ENCODE data around the gene GCAT.

Gene GCAT

DNA sequence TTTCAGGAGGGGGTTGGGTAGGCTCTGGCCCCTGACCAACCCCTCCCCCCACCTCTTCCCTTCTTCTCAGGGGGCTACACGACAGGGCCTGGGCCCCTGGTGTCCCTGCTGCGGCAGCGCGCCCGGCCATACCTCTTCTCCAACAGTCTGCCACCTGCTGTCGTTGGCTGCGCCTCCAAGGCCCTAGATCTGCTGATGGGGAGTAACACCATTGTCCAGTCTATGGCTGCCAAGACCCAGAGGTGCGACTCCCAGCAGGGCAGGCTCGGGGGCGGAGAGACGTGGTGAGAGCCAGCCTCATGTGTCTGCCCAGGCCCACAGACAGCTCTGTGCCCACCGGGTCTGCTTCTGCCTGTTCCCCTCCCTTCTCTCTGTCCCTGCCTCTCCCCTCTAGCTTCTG is 7.9 kb downstream of the GCAT start:
- Histone ChIP-seq H3K9me3 (ENCODE audit: control insufficient read depth, insufficient read depth, low read length) (no peaks in the 10 kb centered on the region), H3K9ac (ENCODE audit: low read depth, low read length) (no peak overlapping the region), H3K4me3 (ENCODE audit: low read depth, low read length) (no peak overlapping the region), H3K36me3 (ENCODE audit: control insufficient read depth, insufficient read depth, low read length) (peaks cover 18% of the 10 kb centered on the region), H3K27ac (ENCODE audit: low read depth, low read length) (no peak overlapping the region), H3K27me3 (ENCODE audit: control insufficient read depth, insufficient read depth, low read length) (peaks cover 22% of the 10 kb centered on the region), H3K4me1 (ENCODE audit: control insufficient read depth, insufficient read depth, low read length) (peaks cover 3% of the 10 kb centered on the region; the same call in 1 of the 2 replicates)

DNA sequence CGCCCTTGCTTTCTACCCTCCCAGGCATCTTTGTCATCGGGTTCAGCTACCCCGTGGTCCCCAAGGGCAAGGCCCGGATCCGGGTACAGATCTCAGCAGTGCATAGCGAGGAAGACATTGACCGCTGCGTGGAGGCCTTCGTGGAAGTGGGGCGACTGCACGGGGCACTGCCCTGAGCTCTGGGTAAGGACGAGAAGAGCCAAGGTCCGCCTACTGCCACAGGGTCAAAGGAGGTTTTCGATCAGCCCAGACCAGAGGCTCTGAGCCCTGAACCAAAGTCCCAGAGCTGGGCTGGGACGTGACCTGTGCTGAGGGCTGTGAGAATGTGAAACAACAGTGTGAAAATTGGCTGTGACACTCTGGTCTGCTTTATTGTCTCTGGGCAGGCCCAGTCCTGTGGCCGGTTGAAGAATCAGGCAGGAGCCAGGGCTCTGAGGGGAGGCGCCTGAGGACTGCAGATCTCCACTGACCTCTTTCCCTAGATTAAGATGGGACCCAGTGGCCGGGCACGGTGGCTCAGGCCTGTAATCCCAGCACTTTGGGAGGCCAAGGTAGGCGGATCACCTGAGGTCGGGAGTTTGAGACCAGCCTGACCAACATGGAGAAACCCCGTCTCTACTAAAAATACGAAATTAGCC is 8.9 kb downstream of the GCAT start:
- Histone ChIP-seq H3K27ac (ENCODE audit: low read depth, low read length) (no peak overlapping the region), H3K9me3 (ENCODE audit: control insufficient read depth, insufficient read depth, low read length) (no peaks in the 10 kb centered on the region), H3K4me3 (ENCODE audit: low read depth, low read length) (no peak overlapping the region), H3K4me1 (ENCODE audit: control insufficient read depth, insufficient read depth, low read length) (peaks cover 3% of the 10 kb centered on the region; the same call in 1 of the 2 replicates), H3K9ac (ENCODE audit: low read depth, low read length) (no peak overlapping the region), H3K27me3 (ENCODE audit: control insufficient read depth, insufficient read depth, low read length) (peaks cover 23% of the 10 kb centered on the region), H3K36me3 (ENCODE audit: control insufficient read depth, insufficient read depth, low read length) (peaks cover 18% of the 10 kb centered on the region)

DNA sequence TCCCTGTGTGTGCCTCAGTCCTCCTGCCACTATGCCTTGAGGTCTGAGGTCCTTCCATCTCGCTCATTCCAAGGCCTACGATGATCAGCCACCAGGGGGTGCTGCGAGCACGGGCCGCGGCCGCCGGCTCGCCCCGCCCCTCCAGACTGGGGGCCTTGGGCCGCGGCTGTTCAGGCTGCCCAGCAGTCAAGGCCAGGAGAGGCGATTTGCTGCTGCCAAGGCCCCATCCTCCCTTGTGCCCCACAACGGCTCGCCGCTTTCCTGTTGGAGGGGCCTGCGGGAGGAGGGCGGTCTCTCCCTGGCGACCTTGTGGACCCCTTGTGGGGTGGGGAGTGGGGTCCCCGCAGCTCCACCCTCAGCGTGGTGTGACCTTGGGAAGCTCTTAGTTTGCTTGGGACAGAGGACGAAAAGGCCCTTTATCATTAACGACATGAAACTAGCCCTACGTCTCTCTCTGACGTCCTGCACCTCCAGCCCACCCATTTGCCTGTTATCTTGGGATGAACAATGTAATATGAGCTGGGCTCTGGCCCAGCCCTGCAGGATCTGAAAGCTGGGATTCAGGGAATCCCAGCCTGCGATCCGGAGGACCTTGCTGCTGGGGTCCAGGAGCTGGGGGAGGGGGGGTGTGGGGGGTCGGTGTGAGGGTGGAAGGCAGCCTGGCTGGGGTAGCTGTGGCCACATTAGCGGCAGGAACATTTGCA is 10.1 kb downstream of the GCAT start:
- H3K9ac ChIP-seq (ENCODE audit: low read depth, low read length), result peak overlapping the region; percentile 58; the same call in 1 of the 2 replicates
- H3K4me1 ChIP-seq (ENCODE audit: control insufficient read depth, insufficient read depth, low read length), result peaks cover 13% of the 10 kb centered on the region
- H3K27ac ChIP-seq (ENCODE audit: low read depth, low read length), result peak overlapping the region; percentile 79
- H3K9me3 ChIP-seq (ENCODE audit: control insufficient read depth, insufficient read depth, low read length), result no peaks in the 10 kb centered on the region
- peaks cover 18% of the 10 kb centered on the region for H3K36me3 ChIP-seq (ENCODE audit: control insufficient read depth, insufficient read depth, low read length)
- peaks cover 27% of the 10 kb centered on the region for H3K27me3 ChIP-seq (ENCODE audit: control insufficient read depth, insufficient read depth, low read length)
- peak overlapping the region; percentile 55 for H3K4me3 ChIP-seq (ENCODE audit: low read depth, low read length)

DNA sequence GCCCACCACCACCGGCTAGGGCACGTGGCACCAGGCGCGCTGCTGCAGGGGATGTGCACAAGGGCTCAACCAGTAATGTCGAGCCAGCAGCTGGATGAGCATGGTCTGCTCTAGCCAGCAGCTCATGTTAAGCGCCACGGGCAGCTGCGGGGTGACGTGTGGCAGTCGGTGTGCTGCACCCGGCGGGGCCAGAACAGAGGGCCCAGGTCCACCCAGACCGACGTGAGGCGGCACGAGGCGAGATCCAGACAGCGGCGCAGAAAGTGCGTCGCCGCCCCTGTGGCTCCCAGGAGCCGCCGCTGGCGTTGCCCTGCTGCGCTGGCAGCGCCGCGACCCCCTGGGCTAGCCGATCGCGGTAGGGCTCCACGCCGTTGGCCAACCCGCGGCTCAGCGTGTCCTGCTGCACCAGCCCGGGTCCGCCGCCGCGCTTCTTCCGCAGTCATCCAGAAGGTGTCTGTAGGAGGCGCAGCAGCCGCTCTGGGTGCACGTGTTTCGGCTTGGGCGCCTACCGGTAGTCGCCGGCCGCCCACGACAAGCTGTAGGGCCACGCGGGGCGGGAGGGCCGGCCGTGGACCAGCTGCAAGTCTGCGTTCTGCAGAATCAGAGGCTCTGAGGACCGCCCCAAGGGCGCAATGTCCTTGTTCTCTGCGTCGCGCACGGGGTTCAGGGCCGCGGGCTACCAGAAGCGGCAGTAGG is 10.8 kb downstream of the GCAT start:
- peak overlapping the region; percentile 55 for H3K4me3 ChIP-seq (ENCODE audit: low read depth, low read length)
- peaks cover 18% of the 10 kb centered on the region for H3K36me3 ChIP-seq (ENCODE audit: control insufficient read depth, insufficient read depth, low read length)
- H3K9me3 ChIP-seq (ENCODE audit: control insufficient read depth, insufficient read depth, low read length), result no peaks in the 10 kb centered on the region
- H3K9ac ChIP-seq (ENCODE audit: low read depth, low read length), result peak overlapping the region; percentile 51
- H3K27ac ChIP-seq (ENCODE audit: low read depth, low read length), result peak overlapping the region; percentile 35
- peaks cover 33% of the 10 kb centered on the region for H3K27me3 ChIP-seq (ENCODE audit: control insufficient read depth, insufficient read depth, low read length)
- H3K4me1 ChIP-seq (ENCODE audit: control insufficient read depth, insufficient read depth, low read length), result peaks cover 19% of the 10 kb centered on the region

DNA sequence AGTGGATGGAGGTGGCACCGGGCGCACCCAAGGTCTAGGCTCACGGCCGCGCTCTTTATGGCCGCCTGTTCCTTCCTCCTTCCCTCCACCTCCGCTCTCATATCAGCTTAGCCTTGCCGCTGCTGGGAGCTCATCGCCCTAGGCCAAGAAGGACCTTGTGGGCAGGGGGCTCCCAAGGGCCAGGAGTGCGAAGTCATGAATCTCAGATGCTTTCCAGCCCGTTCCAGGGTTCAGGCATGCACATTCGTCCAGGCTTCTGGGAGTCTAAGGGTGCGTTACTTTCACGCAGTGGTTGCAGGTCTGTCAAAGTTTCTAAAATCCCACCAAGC is 11.3 kb downstream of the GCAT start:
- peak overlapping the region; percentile 55 for H3K4me3 ChIP-seq (ENCODE audit: low read depth, low read length)

DNA sequence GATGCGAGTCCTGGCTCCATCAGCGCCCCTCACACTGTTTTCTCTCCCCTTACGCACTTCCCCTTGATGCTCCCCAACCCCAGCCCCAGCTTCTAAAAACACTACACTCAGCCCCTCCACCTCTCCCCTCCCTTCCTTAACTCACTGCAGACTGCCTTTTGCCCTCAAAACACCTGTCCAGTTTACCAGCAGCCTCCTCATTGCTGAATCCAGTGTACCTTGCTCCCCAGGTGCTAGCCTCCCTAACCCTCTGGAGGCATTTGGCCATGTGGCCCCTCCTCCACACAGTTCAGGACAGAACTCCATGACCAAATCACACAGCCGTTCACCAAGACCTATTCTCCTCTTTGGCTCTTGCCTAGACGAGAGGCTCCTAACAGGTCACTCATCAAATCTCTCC is 12.6 kb downstream of the GCAT start:
- Histone ChIP-seq H3K4me3 (ENCODE audit: low read depth, low read length) (no peak overlapping the region), H3K9me3 (ENCODE audit: control insufficient read depth, insufficient read depth, low read length) (no peaks in the 10 kb centered on the region), H3K4me1 (ENCODE audit: control insufficient read depth, insufficient read depth, low read length) (peaks cover 19% of the 10 kb centered on the region), H3K27me3 (ENCODE audit: control insufficient read depth, insufficient read depth, low read length) (peaks cover 51% of the 10 kb centered on the region), H3K27ac (ENCODE audit: low read depth, low read length) (no peak overlapping the region), H3K36me3 (ENCODE audit: control insufficient read depth, insufficient read depth, low read length) (peaks cover 12% of the 10 kb centered on the region), H3K9ac (ENCODE audit: low read depth, low read length) (no peak overlapping the region)

More for the DNA sequence above, 11.3 kb downstream of the GCAT start:
- H3K9me3 ChIP-seq (ENCODE audit: control insufficient read depth, insufficient read depth, low read length), result no peaks in the 10 kb centered on the region
- no peak overlapping the region for H3K27ac ChIP-seq (ENCODE audit: low read depth, low read length)
- H3K27me3 ChIP-seq (ENCODE audit: control insufficient read depth, insufficient read depth, low read length), result peaks cover 38% of the 10 kb centered on the region
- peaks cover 15% of the 10 kb centered on the region for H3K36me3 ChIP-seq (ENCODE audit: control insufficient read depth, insufficient read depth, low read length)
- H3K9ac ChIP-seq (ENCODE audit: low read depth, low read length), result 0 out of 2 replicates have a peak overlapping the region, but pooled peaks have one; percentile 51
- H3K4me1 ChIP-seq (ENCODE audit: control insufficient read depth, insufficient read depth, low read length), result peaks cover 19% of the 10 kb centered on the region

DNA sequence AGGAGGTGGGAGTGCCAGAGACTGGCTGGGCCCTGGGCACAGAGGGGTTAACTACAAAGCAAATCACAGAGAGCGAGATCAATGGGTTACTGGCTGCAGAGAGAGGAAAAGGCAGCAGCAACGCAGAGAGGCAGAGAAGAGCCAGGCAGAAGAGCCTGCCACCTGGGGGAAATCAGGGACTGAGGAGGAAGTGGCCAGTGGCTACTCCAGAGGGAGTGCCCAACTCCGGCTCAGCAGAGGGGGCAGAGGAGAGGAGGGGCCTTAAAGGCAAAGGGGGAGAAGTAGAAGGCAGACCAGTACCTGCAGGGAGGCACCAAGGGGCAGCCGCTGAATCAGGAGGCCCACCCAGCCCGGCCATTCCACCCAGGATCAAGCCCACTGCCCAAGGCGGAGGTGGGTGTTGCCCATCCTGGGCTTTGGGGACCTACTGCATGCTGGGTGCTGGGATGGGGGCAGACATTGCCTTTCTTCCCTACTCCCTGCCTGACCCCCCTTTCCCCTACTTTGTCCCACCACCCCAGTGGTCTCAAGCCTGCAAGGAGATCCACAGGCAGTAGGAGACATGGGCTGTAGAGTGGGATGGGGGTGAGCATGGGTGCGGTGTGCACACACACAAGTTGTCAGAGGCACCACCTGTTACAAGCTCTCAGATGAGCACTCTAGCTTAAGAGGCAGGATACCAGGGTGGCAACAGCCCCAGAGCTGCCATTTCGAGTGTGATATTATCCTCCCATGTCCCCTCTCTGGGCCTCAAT is 14.5 kb downstream of the GCAT start:
- H3K27me3 ChIP-seq (ENCODE audit: control insufficient read depth, insufficient read depth, low read length), result peaks cover 56% of the 10 kb centered on the region
- H3K9ac ChIP-seq (ENCODE audit: low read depth, low read length), result no peak overlapping the region
- H3K27ac ChIP-seq (ENCODE audit: low read depth, low read length), result no peak overlapping the region
- H3K4me1 ChIP-seq (ENCODE audit: control insufficient read depth, insufficient read depth, low read length), result peaks cover 19% of the 10 kb centered on the region
- H3K9me3 ChIP-seq (ENCODE audit: control insufficient read depth, insufficient read depth, low read length), result no peaks in the 10 kb centered on the region
- H3K4me3 ChIP-seq (ENCODE audit: low read depth, low read length), result no peak overlapping the region
- H3K36me3 ChIP-seq (ENCODE audit: control insufficient read depth, insufficient read depth, low read length), result no peaks in the 10 kb centered on the region

DNA sequence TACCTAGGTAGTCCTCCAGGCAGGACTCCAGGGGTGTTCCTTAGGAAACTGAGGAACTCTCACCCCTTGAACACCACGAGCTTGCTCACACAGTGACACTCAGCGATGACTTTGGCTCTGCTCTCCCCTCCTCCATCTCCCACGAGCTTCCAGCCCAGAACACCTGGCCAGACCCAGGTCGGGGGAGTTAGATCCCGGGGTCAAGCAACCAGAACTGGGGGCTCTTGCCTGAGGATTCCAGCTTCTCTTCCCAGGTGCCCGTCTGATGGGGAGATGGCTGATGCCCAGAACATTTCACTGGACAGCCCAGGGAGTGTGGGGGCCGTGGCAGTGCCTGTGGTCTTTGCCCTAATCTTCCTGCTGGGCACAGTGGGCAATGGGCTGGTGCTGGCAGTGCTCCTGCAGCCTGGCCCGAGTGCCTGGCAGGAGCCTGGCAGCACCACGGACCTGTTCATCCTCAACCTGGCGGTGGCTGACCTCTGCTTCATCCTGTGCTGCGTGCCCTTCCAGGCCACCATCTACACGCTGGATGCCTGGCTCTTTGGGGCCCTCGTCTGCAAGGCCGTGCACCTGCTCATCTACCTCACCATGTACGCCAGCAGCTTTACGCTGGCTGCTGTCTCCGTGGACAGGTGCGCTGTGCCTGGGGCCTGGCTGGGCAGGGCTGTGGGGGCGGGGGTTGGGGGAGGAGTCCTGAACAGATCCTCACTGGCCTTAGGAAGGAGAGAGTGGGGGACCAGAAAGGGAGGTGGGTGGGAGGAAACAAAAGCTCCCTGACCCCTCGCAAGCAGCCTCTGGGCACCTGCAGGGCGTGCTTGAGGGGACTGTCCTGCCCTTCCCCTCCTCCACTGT is 15.6 kb downstream of the GCAT start, which contains the start of gene GALR3:
TSS of gene GALR3 (plus strand) at position 249 of the 852 bp plus-strand sequence. CDS start at position 274, 25 bp downstream.
- Histone ChIP-seq H3K36me3 (ENCODE audit: control insufficient read depth, insufficient read depth, low read length) (no peaks in the 10 kb centered on the region), H3K9me3 (ENCODE audit: control insufficient read depth, insufficient read depth, low read length) (no peaks in the 10 kb centered on the region), H3K4me3 (ENCODE audit: low read depth, low read length) (no peak within 1 kb of the TSS), H3K4me1 (ENCODE audit: control insufficient read depth, insufficient read depth, low read length) (peaks cover 19% of the 10 kb centered on the region), H3K27ac (ENCODE audit: low read depth, low read length) (no peak within 1 kb of the TSS), H3K9ac (ENCODE audit: low read depth, low read length) (no peak within 1 kb of the TSS), H3K27me3 (ENCODE audit: control insufficient read depth, insufficient read depth, low read length) (peaks cover 56% of the 10 kb centered on the region)

DNA sequence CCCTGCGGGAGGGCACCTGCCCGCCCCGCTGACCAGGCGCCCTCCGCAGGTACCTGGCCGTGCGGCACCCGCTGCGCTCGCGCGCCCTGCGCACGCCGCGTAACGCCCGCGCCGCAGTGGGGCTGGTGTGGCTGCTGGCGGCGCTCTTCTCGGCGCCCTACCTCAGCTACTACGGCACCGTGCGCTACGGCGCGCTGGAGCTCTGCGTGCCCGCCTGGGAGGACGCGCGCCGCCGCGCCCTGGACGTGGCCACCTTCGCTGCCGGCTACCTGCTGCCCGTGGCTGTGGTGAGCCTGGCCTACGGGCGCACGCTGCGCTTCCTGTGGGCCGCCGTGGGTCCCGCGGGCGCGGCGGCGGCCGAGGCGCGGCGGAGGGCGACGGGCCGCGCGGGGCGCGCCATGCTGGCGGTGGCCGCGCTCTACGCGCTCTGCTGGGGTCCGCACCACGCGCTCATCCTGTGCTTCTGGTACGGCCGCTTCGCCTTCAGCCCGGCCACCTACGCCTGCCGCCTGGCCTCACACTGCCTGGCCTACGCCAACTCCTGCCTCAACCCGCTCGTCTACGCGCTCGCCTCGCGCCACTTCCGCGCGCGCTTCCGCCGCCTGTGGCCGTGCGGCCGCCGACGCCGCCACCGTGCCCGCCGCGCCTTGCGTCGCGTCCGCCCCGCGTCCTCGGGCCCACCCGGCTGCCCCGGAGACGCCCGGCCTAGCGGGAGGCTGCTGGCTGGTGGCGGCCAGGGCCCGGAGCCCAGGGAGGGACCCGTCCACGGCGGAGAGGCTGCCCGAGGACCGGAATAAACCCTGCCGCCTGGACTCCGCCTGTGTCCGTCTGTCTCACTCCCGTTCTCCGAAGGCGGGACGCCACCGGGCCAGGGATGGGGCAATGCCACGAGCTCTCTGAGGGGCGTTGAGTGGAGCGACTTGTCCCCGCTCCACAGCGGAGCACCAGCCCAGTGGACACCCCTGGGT is 17.2 kb downstream of the GCAT start:
- Histone ChIP-seq H3K36me3 (ENCODE audit: control insufficient read depth, insufficient read depth, low read length) (no peaks in the 10 kb centered on the region), H3K27me3 (ENCODE audit: control insufficient read depth, insufficient read depth, low read length) (peaks cover 40% of the 10 kb centered on the region), H3K9ac (ENCODE audit: low read depth, low read length) (peak overlapping the region; percentile 40; the same call in 1 of the 2 replicates), H3K4me1 (ENCODE audit: control insufficient read depth, insufficient read depth, low read length) (peaks cover 16% of the 10 kb centered on the region), H3K9me3 (ENCODE audit: control insufficient read depth, insufficient read depth, low read length) (no peaks in the 10 kb centered on the region), H3K4me3 (ENCODE audit: low read depth, low read length) (peak overlapping the region; percentile 62), H3K27ac (ENCODE audit: low read depth, low read length) (no peak overlapping the region)

Measured in HUES48 (cell line).